ENCODE data around the gene C12orf76. TPM values are rescaled to one million over a fixed set of nuclear protein-coding genes. Genes with fewer than 3 reads are reported as not detected.

C12orf76 gene
- total RNA-seq, 1 donor from 2014 or later: 5.4 TPM

GRCh38 chr12:109997393-109997792 lies 50.9 kb downstream of the C12orf76 start:
- H3K27ac ChIP-seq (replicated peaks): no peak overlapping the region

GRCh38 chr12:109996483-109996853 lies 51.9 kb downstream of the C12orf76 start:
- Histone ChIP-seq H3K4me3 (peak overlapping the region; percentile 97), H3K27ac (replicated peaks) (peak overlapping the region; percentile 94), H3K9me3 (replicated peaks) (no peaks in the 10 kb centered on the region), H3K27me3 (ENCODE audit: low read depth) (no peaks in the 10 kb centered on the region), H3K36me3 (peaks cover 6% of the 10 kb centered on the region), H3K4me1 (peaks cover 75% of the 10 kb centered on the region)
- TF ChIP-seq CTCF (IDR thresholded peaks at IDR 0.05; ENCODE audit: borderline replicate concordance): no peak
- intact Hi-C loops (cut with micrococcal nuclease): no loop called here
- no peak for DNase-seq

More at GRCh38 chr12:109997393-109997792, 50.9 kb downstream of the C12orf76 start:
- TF ChIP-seq CTCF (IDR thresholded peaks at IDR 0.05; ENCODE audit: borderline replicate concordance): no peak
- DNase-seq: no peak
- H3K9me3 ChIP-seq (replicated peaks): no peaks in the 10 kb centered on the region
- H3K4me1 ChIP-seq: peaks cover 79% of the 10 kb centered on the region
- H3K36me3 ChIP-seq: peaks cover 2% of the 10 kb centered on the region
- no peaks in the 10 kb centered on the region for H3K27me3 ChIP-seq (ENCODE audit: low read depth)
- no peak overlapping the region for H3K4me3 ChIP-seq
- intact Hi-C loops (cut with micrococcal nuclease): no loop called here

GRCh38 chr12:109995686-109996482 lies 52.4 kb downstream of the C12orf76 start, which contains the start of gene GIT2:
Gene GIT2, minus strand, starts transcription at chr12:109996368. Its CDS starts 144 bp downstream, at chr12:109996224.
- Histone ChIP-seq H3K27me3 (ENCODE audit: low read depth) (no peaks in the 10 kb centered on the region), H3K4me3 (peak within 1 kb of the TSS; percentile 97), H3K4me1 (peaks cover 72% of the 10 kb centered on the region), H3K27ac (replicated peaks) (peak within 1 kb of the TSS; percentile 94), H3K9me3 (replicated peaks) (no peaks in the 10 kb centered on the region), H3K36me3 (peaks cover 11% of the 10 kb centered on the region)
- peak; percentile 95 for DNase-seq
- no peak for TF ChIP-seq CTCF (IDR thresholded peaks at IDR 0.05; ENCODE audit: borderline replicate concordance)
- intact Hi-C loops (cut with micrococcal nuclease): no loop called here

- H3K27ac ChIP-seq (replicated peaks): peak overlapping the region; percentile 94
- no peaks in the 10 kb centered on the region for H3K27me3 ChIP-seq (ENCODE audit: low read depth)
- H3K36me3 ChIP-seq: peaks cover 14% of the 10 kb centered on the region
- H3K9me3 ChIP-seq (replicated peaks): no peaks in the 10 kb centered on the region
- no peak for DNase-seq
- no peak for TF ChIP-seq CTCF (IDR thresholded peaks at IDR 0.05; ENCODE audit: borderline replicate concordance)
- peaks cover 71% of the 10 kb centered on the region for H3K4me1 ChIP-seq
- peak overlapping the region; percentile 97 for H3K4me3 ChIP-seq
- intact Hi-C loops (cut with micrococcal nuclease): no loop called here
These were observed 53.0 kb downstream of the C12orf76 start for GRCh38 chr12:109995361-109995685.

- H3K9me3 ChIP-seq (replicated peaks): no peaks in the 10 kb centered on the region
- peaks cover 71% of the 10 kb centered on the region for H3K4me1 ChIP-seq
- intact Hi-C loops (cut with micrococcal nuclease): no loop called here
- TF ChIP-seq CTCF (IDR thresholded peaks at IDR 0.05; ENCODE audit: borderline replicate concordance): no peak
- DNase-seq: no peak
- H3K4me3 ChIP-seq: peak overlapping the region; percentile 97
- H3K27ac ChIP-seq (replicated peaks): peak overlapping the region; percentile 94
- H3K36me3 ChIP-seq: peaks cover 15% of the 10 kb centered on the region
- no peaks in the 10 kb centered on the region for H3K27me3 ChIP-seq (ENCODE audit: low read depth)
These were observed 53.7 kb downstream of the C12orf76 start for GRCh38 chr12:109994401-109995175.
